KBM-7 (cell line): ENCODE measurements around the gene MAPK11.
"Not testable (repeated sequence)": the region's sequence is repeated elsewhere in the genome, so short reads cannot be mapped to it uniquely, and the experiment has no call there.

Experiments
- DNase-seq: peaks from one replicate; pipeline ENCODE4 v3.0.0-alpha.2; 2015
- in situ Hi-C: fragments of 300-500 bp; cut with MboI; formaldehyde crosslinking; loops from 2 replicates; pipeline ENCODE4 v1.14.3; 2020; ENCODE audit warnings: low sequenced_read_pairs, low pct_unique_long_range_greater_than_20kb, mixed read lengths

Gene MAPK11

GRCh38 chr22:50280708-50281383 is 10.7 kb upstream of the MAPK11 start:
- DNase-seq = no peak
- in situ Hi-C loops = no loop called here

- DNase-seq = no peak
- in situ Hi-C loops = no loop called here
These were observed 10.0 kb upstream of the MAPK11 start for GRCh38 chr22:50280022-50280707.

DNA sequence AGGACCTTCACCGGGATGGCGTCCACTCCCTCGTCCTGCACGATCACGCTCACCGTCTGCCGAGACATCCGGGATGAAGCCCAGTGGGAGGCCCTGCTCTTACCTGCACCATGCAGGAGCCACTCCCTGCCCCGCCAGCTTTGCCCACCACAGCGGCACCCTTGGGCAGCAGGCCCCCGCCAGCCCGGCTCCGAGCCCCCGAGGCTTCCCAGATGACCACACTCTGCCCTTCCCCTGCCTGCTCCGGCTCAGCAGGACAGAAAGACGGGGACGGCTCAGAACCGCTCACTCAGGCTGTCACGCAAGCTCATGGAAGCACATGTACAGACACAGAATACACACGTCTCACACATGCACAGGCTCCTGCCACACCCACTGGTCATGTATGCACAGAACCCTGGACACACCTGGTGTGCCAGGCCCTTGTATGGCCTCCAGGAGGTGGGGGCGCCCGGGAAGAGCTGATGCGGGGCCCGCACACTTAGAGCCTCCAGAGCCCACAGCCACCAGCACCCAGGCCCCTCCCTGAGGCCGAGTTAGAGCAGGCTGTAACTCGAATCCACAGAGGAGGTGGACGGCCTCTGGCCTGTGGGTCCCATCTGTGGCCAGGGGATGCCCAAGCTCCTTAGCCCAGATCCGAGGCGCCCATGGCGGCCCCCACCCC is 8.9 kb upstream of the MAPK11 start:
- no peak for DNase-seq
- in situ Hi-C loops = loop anchor here (10.0 kb wide), 1 partner anchor 46 kb away; the partner anchor contains the start of gene DENND6B

GRCh38 chr22:50278461-50278860 is 8.3 kb upstream of the MAPK11 start:
- in situ Hi-C loops = loop anchor here (10.0 kb wide), 1 partner anchor 46 kb away; the partner anchor contains the start of gene DENND6B
- no peak for DNase-seq

DNA sequence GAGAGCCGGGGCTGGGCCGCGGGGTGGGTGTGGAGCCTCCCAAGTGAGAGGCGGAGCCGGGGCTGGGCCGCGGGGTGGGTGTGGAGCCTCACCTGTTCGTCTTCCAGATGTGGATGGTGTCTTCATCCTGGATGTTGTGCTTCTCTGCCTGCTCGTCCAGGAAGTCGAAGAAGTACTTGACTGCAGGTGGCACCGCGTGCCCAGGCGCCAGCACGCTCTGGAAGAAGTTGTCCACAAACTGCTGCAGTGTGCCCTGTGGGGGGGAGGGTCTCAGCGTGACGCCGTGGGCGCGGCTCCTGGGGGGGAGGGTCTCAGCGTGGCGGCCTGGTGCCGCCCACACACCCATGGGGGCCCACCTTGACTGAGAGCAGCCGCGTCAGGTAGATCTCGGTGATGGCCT is 7.6 kb upstream of the MAPK11 start:
- DNase-seq = no peak
- in situ Hi-C loops = loop anchor here (10.0 kb wide), 1 partner anchor 47 kb away; the partner anchor contains the start of gene DENND6B

GRCh38 chr22:50276143-50276542 is 6.0 kb upstream of the MAPK11 start:
- in situ Hi-C loops = loop anchor here (10.0 kb wide), 1 partner anchor 49 kb away; the partner anchor contains the start of gene DENND6B
- peak; percentile 53 for DNase-seq

DNA sequence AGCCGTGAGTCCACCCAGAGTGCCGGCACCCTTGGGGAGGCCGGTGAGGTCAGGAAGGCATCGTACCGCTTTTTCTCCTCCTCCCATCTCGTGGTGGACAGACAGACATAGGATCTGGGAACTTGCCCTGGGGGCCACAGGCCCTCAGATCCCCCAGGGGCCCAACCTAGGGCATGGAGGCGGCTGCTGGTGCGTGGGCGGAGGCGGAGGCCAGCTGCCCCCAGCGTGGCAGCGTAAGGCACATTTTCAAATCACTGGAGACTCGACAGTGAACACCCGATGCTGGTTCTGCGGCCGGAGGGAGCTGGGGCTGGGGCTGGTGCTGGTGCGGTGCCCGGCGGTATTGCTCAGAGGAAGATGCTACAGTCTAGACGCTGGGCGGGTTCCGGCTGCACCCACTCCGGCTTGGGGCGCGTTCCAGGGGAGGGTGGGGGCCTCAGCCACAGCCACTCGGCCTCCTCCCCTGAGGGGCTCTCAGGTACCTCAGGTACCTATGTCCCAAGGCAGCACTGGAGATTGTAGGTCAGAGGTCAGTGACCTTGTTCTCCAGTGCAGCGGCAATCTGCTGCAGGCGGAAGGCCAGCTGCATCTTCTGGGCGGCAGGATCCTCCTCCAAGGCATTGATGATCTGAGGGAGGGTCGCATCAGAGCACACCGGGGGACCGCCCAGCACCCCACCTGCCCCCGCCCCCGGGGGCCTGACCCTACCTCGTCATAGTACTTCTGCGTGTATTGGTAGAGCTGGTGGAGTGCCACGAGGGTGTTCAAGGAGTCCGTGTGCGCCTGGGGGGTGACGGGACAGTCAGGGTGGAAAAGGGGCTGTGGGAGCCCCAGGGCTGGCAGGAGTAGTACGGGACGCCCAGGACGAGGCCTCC is 5.2 kb upstream of the MAPK11 start:
- no peak for DNase-seq
- in situ Hi-C loops = loop anchor here (10.0 kb wide), 1 partner anchor 49 kb away; the partner anchor contains the start of gene DENND6B

GRCh38 chr22:50274771-50275170 is 4.6 kb upstream of the MAPK11 start:
- in situ Hi-C loops = loop anchor here (10.0 kb wide), 1 partner anchor 50 kb away; the partner anchor contains the start of gene DENND6B

DNA sequence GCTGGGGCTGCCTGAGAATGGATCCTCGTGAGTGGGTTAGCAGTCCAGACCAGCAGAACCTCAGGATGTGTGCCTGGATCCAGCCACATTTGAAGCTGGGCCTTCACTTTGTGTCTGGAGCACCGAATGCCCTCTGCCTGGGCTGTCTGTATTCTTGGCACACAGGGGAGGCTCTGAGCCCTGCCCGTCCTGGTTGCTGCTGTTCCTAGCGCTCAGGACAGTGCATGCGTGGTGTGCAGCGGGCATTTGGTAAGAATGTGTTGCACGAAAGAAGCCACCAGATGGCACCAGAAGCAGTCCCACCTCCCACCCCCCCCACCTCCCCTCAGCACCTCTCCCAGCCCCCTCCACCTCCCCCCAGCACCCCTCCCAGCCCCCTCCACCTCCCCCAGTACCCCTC is 4.1 kb upstream of the MAPK11 start:
- in situ Hi-C loops = loop anchor here (10.0 kb wide), 1 partner anchor 50 kb away; the partner anchor contains the start of gene DENND6B
- peak; percentile 75 for DNase-seq

More at GRCh38 chr22:50274771-50275170, 4.6 kb upstream of the MAPK11 start:
- no peak for DNase-seq

DNA sequence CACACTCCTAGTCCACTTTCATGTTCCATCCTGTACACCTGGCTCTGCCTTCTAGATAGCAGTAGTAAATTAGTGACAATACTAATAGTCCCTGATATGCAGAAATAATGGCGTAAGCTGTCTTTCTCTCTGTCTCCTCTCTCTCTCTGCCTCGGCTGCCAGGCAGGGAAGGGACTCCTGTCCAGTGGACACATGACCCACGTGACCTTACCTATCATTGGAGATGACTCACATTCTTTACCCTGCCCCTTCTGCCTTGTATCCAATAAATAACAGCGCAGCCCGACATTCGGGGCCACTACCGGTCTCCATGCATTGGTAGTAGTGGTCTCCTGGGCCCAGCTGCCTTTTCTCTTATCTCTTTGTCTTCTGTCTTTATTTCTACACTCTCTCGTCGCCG is 3.6 kb upstream of the MAPK11 start:
- not testable (repeated sequence) for DNase-seq
- in situ Hi-C loops = loop anchor here (10.0 kb wide), 1 partner anchor 51 kb away; the partner anchor contains the start of gene DENND6B

DNA sequence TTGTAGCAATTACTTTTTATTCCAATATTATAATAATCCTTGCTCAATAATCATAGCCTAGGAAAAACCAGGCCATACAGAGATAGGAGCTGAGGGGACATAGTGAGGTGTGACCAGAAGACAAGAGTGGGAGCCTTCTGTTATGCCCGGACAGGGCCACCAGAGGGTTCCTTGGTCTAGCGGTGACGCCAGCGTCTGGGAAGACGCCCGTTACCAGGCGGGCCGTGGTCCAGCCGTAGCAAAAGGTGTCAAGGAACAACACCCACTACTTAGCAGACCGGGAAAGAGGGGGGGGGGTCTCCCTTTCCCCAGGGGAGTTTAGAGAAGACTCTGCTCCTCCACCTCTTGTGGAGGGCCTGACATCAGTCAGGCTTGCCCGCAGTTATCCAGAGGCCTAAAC is 3.2 kb upstream of the MAPK11 start:
- not testable (repeated sequence) for DNase-seq
- in situ Hi-C loops = loop anchor here (10.0 kb wide), 1 partner anchor 51 kb away; the partner anchor contains the start of gene DENND6B

GRCh38 chr22:50272044-50272802 is 2.0 kb upstream of the MAPK11 start:
- in situ Hi-C loops = loop anchor here (10.0 kb wide), 1 partner anchor 53 kb away; the partner anchor contains the start of gene DENND6B
- DNase-seq = peak; percentile 37

DNA sequence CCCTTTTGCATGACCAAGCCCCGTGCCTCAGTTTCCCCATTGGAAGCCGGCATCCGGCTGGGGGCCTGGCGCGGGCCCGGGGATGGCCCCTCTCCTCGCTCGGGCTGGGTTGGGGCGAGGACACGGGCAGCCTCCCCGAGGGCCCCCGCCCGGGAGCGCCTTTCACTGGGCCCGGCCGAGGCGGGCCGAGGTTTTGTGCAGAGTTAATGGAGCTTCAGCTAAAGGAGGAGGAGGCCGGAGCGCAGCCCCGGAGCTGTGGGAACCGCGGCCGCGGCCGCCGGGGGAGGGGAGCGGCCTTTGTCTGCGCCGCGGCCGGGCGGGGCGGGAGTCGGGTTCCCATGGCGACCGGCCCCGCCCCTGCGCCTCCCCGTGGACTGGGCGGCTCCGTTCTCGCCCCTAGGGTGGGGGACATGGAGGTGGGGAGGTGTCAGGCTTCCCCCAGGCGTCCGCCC is 1.4 kb upstream of the MAPK11 start:
- DNase-seq = peak; percentile 76
- in situ Hi-C loops = loop anchor here (10.0 kb wide), 1 partner anchor 53 kb away; the partner anchor contains the start of gene DENND6B

DNA sequence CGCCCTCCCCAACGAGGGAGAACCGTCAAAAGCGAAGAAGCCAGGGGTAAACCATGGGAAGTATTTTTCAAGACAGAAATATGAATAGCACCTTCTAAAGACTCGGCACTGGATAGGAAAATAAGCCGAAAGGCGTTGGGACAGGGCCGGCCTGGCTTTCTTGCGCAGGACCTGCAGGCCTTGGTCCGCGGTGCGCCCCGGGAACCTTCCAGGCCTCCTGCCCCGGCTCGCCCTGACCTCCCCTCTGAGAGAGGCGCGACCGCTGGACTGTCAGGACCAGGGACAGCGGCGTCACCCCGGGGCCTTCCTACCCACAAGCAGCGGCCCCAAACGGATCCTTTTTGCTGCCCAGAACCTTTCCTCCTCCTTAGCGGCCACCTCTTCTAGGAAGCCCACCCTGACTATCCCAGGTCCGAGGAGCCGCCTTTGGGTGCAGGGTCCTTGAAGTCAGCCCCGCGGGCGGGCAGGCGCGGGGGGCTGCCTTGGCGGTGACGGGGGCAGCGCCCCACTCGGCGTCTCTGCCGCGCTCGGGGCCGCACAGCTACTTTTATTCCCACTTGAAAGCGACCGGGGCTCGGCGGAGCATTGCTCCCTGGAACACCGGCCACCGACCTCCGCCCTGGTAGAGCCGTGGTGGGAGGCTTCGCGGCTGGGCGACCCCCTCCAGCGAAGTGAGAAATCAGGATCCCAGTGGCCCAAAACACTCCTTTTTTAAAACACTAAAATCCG is 650 bp upstream of the MAPK11 start:
- in situ Hi-C loops = loop anchor here (10.0 kb wide), 1 partner anchor 54 kb away; the partner anchor contains the start of gene DENND6B
- DNase-seq = peak; percentile 72

DNA sequence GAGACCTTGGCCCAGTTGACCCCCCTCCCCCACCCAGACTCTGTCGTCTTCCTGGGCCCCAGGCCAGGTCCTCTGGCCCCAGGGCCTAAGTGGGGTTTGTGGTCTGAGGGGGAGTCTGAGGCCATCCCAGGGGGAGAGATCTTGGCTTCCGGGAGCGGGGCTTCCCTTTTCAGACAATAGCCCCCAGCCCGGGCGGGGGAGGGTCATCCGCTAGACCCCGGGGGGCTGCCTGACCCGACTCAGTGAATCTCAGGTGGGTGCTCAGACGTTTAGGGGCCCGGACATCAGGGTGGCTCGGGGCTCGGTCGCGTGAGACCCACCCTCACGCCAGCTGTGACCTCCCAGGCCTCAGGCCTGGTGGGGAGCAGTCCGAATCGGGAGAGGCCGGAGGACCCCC is 609 bp downstream of the MAPK11 start:
- peak; percentile 46 for DNase-seq
- in situ Hi-C loops = no loop called here

- in situ Hi-C loops = no loop called here
- DNase-seq = no peak
These were observed 1.5 kb downstream of the MAPK11 start for GRCh38 chr22:50268655-50269113.
